Measurements from ENCODE around the gene DNAH6.

GRCh38 chr2:84697895-84698294 is 181.6 kb downstream of the DNAH6 start:
- TF ChIP-seq CTCF (optimal IDR thresholded peaks at IDR 0.05 in 1 of 3, IDR thresholded peaks at IDR 0.05 in 1 of 3, conservative IDR thresholded peaks at IDR 0.05 in 1 of 3; ENCODE audit: extremely low read depth in 1 of 3, insufficient read depth in 2 of 3, low read length in 3 of 3) (no peak), EZH2 (IDR thresholded peaks at IDR 0.05; ENCODE audit: low read length) (no peak)
